Measurements from ENCODE around the gene SORCS3.

Gene SORCS3

DNA sequence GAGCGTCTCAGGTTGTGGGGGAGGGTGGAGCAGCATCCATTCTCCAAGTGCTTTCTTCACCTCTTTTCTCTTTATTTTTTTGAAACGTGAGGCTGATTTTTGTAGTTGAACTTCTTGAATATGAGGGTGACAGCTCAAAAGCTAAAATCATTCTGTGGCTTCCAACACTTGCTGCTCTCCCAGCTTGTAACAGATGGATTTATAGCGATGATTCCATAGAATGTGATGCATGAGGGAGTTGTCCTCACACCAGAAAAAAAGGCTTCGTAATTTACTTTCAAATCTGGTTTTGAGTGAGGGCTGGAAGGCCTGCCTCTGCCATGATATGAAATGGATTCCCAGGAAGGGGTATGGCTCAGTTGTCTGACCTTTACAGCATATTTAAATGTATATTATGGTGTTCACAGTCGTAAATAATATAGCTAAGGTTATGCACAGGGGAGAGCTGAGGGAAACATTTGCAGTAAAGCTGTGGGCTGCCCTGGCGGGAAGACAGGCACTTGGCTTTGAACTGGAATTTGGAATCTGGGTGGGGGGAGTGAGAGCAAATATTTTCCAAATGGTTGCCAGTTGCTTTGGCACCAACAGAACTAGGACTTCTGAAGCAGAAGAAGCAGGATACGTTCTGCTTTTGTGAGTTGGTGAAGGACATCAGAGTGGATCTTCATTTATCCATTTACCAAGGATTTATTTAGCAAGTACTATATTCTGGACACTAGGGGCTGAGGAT, 166.7 kb downstream of the SORCS3 start:
- in situ Hi-C loops (cut with HindIII; ENCODE audit: low sequenced_read_pairs): no loop called here
- no peak overlapping the region for H3K4me3 ChIP-seq (ENCODE audit: low read depth, low read length)
- TF ChIP-seq, protein P1, sequence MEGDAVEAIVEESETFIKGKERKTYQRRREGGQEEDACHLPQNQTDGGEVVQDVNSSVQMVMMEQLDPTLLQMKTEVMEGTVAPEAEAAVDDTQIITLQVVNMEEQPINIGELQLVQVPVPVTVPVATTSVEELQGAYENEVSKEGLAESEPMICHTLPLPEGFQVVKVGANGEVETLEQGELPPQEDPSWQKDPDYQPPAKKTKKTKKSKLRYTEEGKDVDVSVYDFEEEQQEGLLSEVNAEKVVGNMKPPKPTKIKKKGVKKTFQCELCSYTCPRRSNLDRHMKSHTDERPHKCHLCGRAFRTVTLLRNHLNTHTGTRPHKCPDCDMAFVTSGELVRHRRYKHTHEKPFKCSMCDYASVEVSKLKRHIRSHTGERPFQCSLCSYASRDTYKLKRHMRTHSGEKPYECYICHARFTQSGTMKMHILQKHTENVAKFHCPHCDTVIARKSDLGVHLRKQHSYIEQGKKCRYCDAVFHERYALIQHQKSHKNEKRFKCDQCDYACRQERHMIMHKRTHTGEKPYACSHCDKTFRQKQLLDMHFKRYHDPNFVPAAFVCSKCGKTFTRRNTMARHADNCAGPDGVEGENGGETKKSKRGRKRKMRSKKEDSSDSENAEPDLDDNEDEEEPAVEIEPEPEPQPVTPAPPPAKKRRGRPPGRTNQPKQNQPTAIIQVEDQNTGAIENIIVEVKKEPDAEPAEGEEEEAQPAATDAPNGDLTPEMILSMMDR (IDR thresholded peaks at IDR 0.05; ENCODE audit: low read depth, low read length): no peak
- DNase-seq (ENCODE audit: low read depth, low spot score): no peak

DNA sequence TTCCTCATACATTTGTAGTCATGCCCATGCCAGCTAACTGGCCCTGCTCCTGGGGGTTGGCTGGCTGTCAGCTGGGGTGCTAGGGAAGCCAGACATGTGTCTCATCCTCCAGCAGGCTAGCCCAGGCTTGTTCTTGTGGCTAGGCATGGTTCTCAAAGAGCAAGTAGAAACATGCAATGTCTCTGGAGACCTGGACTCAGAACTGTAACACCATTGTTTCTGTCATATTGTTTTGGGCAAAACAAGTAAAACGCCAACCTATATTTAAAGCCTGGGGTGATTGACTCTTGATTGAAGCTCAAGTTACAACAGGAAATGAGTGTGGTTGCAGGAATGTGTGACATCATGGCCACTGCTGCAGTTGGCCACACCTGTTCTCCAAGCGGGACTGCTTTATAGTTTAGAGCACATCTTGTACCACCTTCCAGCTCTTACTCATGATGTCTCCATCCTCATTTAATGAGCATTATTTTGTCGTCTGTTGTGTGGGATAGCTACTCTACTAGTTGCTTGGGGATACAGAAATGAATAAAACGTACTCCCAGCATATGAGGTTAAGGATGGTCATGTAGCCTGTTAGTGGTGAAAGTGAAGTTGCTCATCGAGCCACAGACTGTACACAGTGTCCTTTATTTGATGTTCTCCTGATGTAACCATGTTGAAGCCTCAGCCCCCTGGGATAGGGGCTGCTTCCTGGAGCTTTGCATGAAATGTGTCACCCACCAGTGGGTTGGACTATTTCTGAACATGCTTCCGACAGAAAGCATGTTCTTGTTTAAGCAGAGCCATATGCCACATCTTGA, 168.4 kb downstream of the SORCS3 start:
- in situ Hi-C loops (cut with HindIII; ENCODE audit: low sequenced_read_pairs): no loop called here
- peak; percentile 39 for DNase-seq (ENCODE audit: low read depth, low spot score)
- TF ChIP-seq, protein P1 (IDR thresholded peaks at IDR 0.05; ENCODE audit: low read depth, low read length): no peak
- H3K4me3 ChIP-seq (ENCODE audit: low read depth, low read length): no peak overlapping the region

DNA sequence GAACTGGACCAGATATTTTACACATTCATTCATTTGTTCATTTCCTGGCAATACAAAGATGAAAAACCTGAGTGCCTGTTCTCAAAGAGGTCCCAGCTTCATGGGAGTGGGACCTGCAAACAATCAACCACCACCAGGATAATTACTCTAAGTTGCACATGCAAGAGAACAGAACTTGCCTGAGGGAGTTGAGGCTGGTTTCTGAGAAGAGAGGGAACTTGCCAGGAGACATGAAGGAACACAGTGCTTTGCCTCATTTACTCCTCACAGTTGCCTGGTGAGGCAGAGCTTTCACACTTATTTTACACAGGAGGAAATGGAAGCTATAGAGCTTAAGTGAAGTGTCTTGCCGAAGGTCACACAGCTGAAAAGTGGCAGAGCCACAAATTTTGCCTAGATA, 170.1 kb downstream of the SORCS3 start:
- in situ Hi-C loops (cut with HindIII; ENCODE audit: low sequenced_read_pairs): no loop called here
- TF ChIP-seq, protein P1 (IDR thresholded peaks at IDR 0.05; ENCODE audit: low read depth, low read length): no peak
- no peak for DNase-seq (ENCODE audit: low read depth, low spot score)
- H3K4me3 ChIP-seq (ENCODE audit: low read depth, low read length): no peak overlapping the region

DNA sequence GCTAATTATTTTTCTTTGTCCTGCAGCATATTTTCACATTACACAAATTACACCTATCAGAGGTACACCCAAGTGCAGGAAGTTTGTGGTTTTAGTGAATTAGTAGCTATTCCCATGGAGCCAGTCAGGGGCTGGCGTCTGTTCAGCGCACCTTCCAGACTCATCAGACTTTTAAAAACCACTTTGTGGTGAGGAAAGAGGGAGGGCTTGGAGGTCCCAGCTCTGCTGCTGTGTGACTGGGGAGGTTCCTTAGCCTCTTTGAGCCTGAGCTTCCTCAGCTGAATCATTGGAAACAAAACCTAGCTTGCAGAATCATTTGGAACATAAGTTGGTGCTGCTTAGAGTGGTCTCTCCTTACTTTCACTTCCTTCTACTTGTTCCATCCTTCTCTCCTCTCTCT, 175.4 kb downstream of the SORCS3 start:
- in situ Hi-C loops (cut with HindIII; ENCODE audit: low sequenced_read_pairs): no loop called here
- no peak for DNase-seq (ENCODE audit: low read depth, low spot score)
- TF ChIP-seq, protein P1 (IDR thresholded peaks at IDR 0.05; ENCODE audit: low read depth, low read length): no peak
- H3K4me3 ChIP-seq (ENCODE audit: low read depth, low read length): no peak overlapping the region

DNA sequence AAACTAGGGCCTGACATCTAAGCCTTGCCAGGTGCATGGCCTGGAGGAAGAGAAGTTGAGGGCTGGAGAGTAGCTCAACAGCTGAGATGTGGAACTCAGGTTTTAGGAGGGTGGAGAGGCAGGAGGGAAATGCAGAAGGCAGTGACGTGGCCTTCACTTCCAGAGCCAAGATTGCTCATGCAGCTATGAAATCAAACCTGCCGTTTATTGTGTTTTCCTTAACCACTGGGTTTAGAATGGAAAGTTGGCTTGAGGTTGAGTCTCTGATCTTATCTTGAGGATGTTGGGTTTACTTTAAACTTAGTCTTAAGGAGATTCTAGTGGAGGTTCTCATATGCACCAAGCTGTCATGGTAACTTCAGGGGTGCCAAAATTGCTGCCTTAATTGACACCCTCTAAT, 178.6 kb downstream of the SORCS3 start:
- no peak overlapping the region for H3K4me3 ChIP-seq (ENCODE audit: low read depth, low read length)
- TF ChIP-seq, protein P1 (IDR thresholded peaks at IDR 0.05; ENCODE audit: low read depth, low read length): no peak
- no peak for DNase-seq (ENCODE audit: low read depth, low spot score)
- in situ Hi-C loops (cut with HindIII; ENCODE audit: low sequenced_read_pairs): no loop called here

DNA sequence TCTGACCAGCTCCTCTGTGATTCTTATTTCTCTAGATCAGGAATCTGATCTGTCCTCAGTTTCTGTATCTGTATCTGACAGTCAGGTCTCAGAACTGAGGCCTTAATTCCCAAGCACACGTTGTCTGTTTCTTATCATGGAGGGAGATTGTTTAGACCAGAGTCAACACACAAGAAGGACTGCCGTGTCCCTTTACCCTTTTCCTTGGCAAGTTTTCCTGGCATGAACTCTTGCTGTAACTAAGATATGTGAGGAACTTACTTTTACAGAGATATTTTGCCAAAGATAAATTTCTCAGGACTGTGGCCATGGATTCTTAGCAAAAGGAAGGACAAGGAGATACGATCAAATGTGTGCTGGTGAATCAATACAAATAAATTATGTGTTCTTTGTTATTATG, 181.0 kb downstream of the SORCS3 start:
- in situ Hi-C loops (cut with HindIII; ENCODE audit: low sequenced_read_pairs): no loop called here
- no peak for DNase-seq (ENCODE audit: low read depth, low spot score)
- H3K4me3 ChIP-seq (ENCODE audit: low read depth, low read length): no peak overlapping the region
- TF ChIP-seq, protein P1 (IDR thresholded peaks at IDR 0.05; ENCODE audit: low read depth, low read length): no peak

Data from astrocyte of the spinal cord (primary cell).